GM19043 (cell line): Measurements from ENCODE around the gene ATP2C1.
"Not testable (repeated sequence)": the region's sequence is repeated elsewhere in the genome, so short reads cannot be mapped to it uniquely, and the experiment has no call there.

Experiments used
- ATAC-seq: cut with Tn5 transposase; IDR thresholded peaks from one replicate; pipeline ENCODE4 v1.9.1; 2021; ENCODE audit warnings: low read depth; ENCODE audit not compliant: unreplicated experiment

Gene ATP2C1

DNA sequence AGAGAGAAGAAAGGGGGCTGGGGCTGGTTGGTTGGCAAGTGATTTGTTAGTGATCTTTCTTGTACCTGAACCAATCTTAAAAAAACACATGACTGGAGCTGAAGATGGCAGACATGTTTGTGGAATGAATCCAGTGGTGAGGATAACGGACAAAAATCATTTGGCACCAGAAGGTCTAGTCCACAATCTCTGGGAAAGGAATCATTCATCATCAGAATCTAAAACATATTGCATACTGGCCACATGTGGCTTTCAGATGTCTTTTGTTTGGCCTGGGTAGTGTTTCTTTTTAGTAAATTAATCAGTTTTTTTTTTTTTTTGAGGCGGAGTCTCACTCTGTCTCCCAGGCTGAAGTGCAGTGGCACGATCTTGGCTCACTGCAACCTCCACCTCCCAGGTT lies 137.8 kb downstream of the ATP2C1 start:
- ATAC-seq, result no peak

GRCh38 chr3:131033480-131034080 lies 139.7 kb downstream of the ATP2C1 start:
- no peak for ATAC-seq

GRCh38 chr3:131036200-131036816 lies 142.4 kb downstream of the ATP2C1 start:
- ATAC-seq, result no peak

DNA sequence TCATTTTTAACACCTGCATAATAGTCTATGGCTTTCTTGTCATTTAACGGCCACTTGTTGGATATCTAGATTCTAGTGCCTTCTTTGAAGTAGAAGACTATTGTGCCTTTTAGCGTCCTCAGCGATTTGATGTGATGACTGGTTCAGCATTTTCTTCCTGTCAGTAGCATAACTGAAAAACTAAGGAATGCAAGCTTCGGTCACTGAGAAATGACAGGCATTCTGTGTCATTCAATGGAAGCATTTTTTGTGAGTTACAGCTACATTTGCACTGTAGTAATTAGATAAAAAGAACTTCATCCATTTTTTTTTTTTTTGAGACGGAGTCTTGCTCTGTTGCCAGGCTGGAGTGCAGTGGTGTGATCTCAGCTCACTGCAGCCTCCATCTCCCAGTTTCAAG lies 143.1 kb downstream of the ATP2C1 start:
- ATAC-seq, result no peak

DNA sequence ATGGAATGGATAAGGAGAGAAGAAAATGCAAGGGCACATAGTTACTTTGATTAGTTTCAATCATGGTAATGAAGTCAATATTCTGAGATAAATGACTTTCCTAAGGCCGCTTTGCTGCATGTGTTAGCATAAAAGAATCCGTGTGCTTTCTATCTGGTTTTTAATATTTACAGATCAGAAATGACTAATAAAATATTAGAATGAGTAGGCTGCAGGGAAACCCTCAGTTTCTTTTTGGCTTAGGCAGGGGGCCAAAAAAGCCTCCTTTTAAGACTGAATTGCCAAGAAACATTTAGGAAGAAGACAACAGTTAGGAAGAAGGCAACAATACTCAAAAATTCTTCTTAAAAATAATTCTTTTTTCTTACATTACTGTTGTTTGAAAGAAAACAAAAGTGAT lies 144.4 kb downstream of the ATP2C1 start:
- no peak for ATAC-seq

GRCh38 chr3:131042271-131042985 lies 148.5 kb downstream of the ATP2C1 start:
- not testable (repeated sequence) for ATAC-seq

DNA sequence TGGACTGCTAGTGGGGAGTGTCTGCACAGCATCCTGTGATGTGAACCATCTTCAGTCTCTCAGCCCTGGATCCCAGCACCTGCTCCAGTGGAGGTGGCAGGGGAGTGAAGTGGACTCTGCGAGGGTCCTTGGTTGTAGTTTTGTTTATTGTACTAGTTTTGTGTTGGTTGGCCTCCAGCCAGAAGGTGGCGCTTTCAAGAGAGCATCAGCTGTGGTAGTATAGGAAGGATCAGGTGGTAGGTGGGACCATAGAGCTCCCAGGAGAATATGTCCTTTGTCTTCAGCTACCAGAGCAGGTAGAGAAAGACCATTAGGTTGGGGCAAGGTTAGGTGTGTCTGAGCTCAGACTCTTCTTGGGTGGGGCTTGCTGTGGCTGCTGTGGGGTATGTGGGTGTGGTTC lies 153.7 kb downstream of the ATP2C1 start:
- ATAC-seq, result no peak

DNA sequence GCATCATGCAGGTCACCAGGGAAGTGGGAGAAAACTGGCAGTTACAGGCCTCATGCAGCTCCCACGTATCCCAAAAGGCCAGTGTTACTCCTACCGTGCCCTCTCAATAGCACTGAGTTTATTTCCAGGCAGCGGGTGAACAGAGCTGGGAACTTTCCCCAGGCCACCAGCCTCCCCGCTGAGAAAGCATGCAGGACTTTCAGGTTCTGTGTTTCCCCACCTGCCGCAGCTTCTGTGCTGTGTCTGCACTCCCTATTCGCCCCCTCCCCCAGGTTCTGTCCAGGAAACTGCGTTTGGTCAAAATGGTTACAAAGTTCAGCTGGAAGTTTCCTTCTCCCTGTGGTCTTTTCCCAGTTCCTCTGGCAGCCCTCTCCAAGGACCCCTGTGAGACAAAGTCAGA lies 154.1 kb downstream of the ATP2C1 start:
- ATAC-seq, result no peak

- ATAC-seq, result no peak
Observed at GRCh38 chr3:131050001-131050400, 156.1 kb downstream of the ATP2C1 start.

GRCh38 chr3:131053043-131053859 lies 159.4 kb downstream of the ATP2C1 start:
- ATAC-seq, result no peak
